Tibial artery (tissue), 4 donors: ENCODE data around the gene ANKAR.
"Not testable (repeated sequence)": the region's sequence is repeated elsewhere in the genome, so short reads cannot be mapped to it uniquely, and the experiment has no call there.

ENCODE experiments used
- DNase-seq, 2 donors: peaks; one replicate each; pipeline ENCODE4 v3.0.0-alpha.2; 2019
- H3K27ac ChIP-seq, 2 donors: fragments of 200-600 bp; sonication (generic) in 1 of 2; 1 replicate in 1 of 2; 2 replicates in 1 of 2; pipeline ENCODE4 v1.5.1; 2018 to 2019; ENCODE audit warnings: mild to moderate bottlenecking in 1 of 2
- H3K27me3 ChIP-seq, 2 donors: fragments of 200-600 bp; sonication (generic) in 1 of 2; one replicate each; pipeline versions ENCODE4 v1.5.1 to v1.6.0; 2016 to 2019
- H3K36me3 ChIP-seq, 3 donors: fragments of 200-600 bp; sonication (generic) in 2 of 3; one replicate each; pipeline ENCODE4 v1.5.1; 2016 to 2019; ENCODE audit warnings: mild to moderate bottlenecking in 2 of 3
- H3K4me1 ChIP-seq, 4 donors: fragments of 200-600 bp; sonication (generic) in 2 of 4; 1 replicate in 3 of 4; 2 replicates in 1 of 4; pipeline ENCODE4 v1.5.1; 2016 to 2019
- H3K4me3 ChIP-seq, 2 donors: fragments of 200-600 bp; sonication (generic) in 1 of 2; 1 replicate in 1 of 2; 2 replicates in 1 of 2; pipeline ENCODE4 v1.5.1; 2018 to 2019; ENCODE audit warnings: mild to moderate bottlenecking in 2 of 2
- H3K9me3 ChIP-seq, 3 donors: fragments of 200-600 bp; sonication (generic) in 1 of 3; one replicate each; pipeline ENCODE4 v1.5.1; 2016 to 2019
- CTCF ChIP-seq, 2 experiments: fragments of 200-600 bp in 1 of 2; fragments of 450-650 bp in 1 of 2; IDR thresholded peaks; one replicate each; pipeline ENCODE4 v1.5.1; 2017 to 2019; ENCODE audit warnings: antibody characterized with exemption in 2 of 2, mild to moderate bottlenecking in 1 of 2, moderate library complexity in 1 of 2
- intact Hi-C: fragments of 100-400 bp; cut with DNase I; formaldehyde crosslinking; loops from one replicate; pipeline ENCODE4 v1.15.0; 2023; ENCODE audit warnings: low total_unique reads

ANKAR gene

GRCh38 chr2:189651284-189651683, 23.2 kb upstream of the ANKAR start:
- no peak for TF ChIP-seq CTCF (IDR thresholded peaks at IDR 0.05)
- DNase-seq = no peak
- no peaks in the 10 kb centered on the region for H3K36me3 ChIP-seq
- H3K9me3 ChIP-seq = no peaks in the 10 kb centered on the region
- no peak overlapping the region for H3K4me3 ChIP-seq
- H3K4me1 ChIP-seq = no peaks in the 10 kb centered on the region
- intact Hi-C loops = no loop called here
- H3K27me3 ChIP-seq = no peaks in the 10 kb centered on the region
- H3K27ac ChIP-seq = no peak overlapping the region

- H3K27me3 ChIP-seq, H3K36me3 ChIP-seq, H3K9me3 ChIP-seq, H3K4me1 ChIP-seq, H3K27ac ChIP-seq, intact Hi-C loops, H3K4me3 ChIP-seq, DNase-seq: not testable (repeated sequence)
These were observed 21.0 kb upstream of the ANKAR start for GRCh38 chr2:189653464-189653863.

- no peaks in the 10 kb centered on the region for H3K9me3 ChIP-seq
- H3K27me3 ChIP-seq = no peaks in the 10 kb centered on the region
- H3K36me3 ChIP-seq = no peaks in the 10 kb centered on the region
- H3K4me1 ChIP-seq = peaks cover 0 to 10% (median 2%) of the 10 kb centered on the region in 4 donors
- TF ChIP-seq CTCF (IDR thresholded peaks at IDR 0.05) = no peak
- DNase-seq = no peak
- no peak overlapping the region for H3K4me3 ChIP-seq
- intact Hi-C loops = no loop called here
- no peak overlapping the region for H3K27ac ChIP-seq
These were observed 19.8 kb upstream of the ANKAR start for GRCh38 chr2:189654641-189655040.

- no peak for DNase-seq
- TF ChIP-seq CTCF (IDR thresholded peaks at IDR 0.05) = no peak
- H3K9me3 ChIP-seq = no peaks in the 10 kb centered on the region
- no peaks in the 10 kb centered on the region for H3K27me3 ChIP-seq
- no peaks in the 10 kb centered on the region for H3K36me3 ChIP-seq
- H3K4me3 ChIP-seq = no peak overlapping the region
- H3K4me1 ChIP-seq = peaks cover 0 to 22% (median 10%) of the 10 kb centered on the region in 4 donors
- peak overlapping the region; percentile 31 for H3K27ac ChIP-seq
- intact Hi-C loops = no loop called here
These were observed 16.6 kb upstream of the ANKAR start for GRCh38 chr2:189657867-189658266.

DNA sequence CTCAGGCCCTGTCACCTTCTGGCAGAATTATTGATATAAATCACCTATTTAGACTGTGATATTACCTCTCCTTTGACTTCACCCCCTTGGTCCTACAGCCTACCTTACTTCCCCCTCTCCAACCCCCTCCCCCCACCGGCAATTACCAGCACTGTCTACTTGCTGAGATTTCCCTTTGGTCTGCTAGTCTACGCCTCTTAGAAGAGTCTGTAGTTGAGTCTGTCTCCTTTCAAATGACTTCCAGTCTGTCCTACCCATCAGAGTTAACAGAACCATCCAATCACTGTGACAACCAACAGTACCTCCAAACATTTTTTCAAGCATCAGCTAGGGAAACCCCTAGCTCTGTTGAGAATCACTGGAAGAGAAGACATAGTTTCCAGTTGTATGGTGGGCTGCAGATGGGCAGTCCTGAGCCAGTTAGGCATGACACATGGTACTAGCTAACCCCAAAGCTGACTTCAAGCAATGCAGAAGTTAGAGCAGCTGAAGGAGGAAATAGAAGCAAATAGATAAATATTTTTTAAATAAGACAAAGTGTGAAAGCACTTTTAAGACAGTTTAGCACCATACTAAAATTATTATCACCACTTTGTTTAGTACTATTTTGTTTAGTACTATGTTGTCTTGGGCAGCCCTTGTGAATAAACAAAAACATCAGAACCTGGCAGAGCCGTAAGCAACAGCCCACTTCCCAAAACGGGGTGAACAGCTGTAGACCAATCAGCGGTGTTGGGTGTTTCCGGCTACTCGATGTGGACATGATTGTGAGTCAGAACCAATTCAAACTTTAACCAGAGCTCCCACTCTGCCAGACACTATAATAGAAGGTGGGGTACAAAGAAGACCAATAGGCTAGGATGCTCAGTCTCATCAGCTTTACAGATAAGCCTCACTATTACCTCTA, 15.9 kb upstream of the ANKAR start:
- no peak for DNase-seq
- Histone ChIP-seq H3K4me1 (peaks cover 0 to 29% (median 16%) of the 10 kb centered on the region in 4 donors), H3K9me3 (no peaks in the 10 kb centered on the region), H3K36me3 (no peaks in the 10 kb centered on the region), H3K4me3 (no peak overlapping the region), H3K27ac (peak overlapping the region; percentile 31), H3K27me3 (no peaks in the 10 kb centered on the region)
- no peak for TF ChIP-seq CTCF (IDR thresholded peaks at IDR 0.05)
- intact Hi-C loops = no loop called here

GRCh38 chr2:189659734-189660133, 14.7 kb upstream of the ANKAR start:
- Histone ChIP-seq H3K36me3 (no peaks in the 10 kb centered on the region), H3K4me1 (peaks cover 0 to 41% (median 19%) of the 10 kb centered on the region in 4 donors), H3K9me3 (no peaks in the 10 kb centered on the region), H3K27ac (no peak overlapping the region), H3K27me3 (no peaks in the 10 kb centered on the region), H3K4me3 (no peak overlapping the region)
- no peak for DNase-seq
- intact Hi-C loops = loop anchor here (5.0 to 10.0 kb wide), 2 partner anchors 38 to 125 kb away; partner anchors contain the start of genes ORMDL1 and PMS1
- TF ChIP-seq CTCF (IDR thresholded peaks at IDR 0.05) = no peak
